Urinary bladder (tissue), 4 donors: ENCODE measurements around the gene CAPN12. TPM values are rescaled to one million over a fixed set of nuclear protein-coding genes. Genes with fewer than 3 reads are reported as not detected.

ENCODE experiments used
- DNase-seq: peaks from one replicate; pipeline ENCODE4 v3.0.0-alpha.2; 2015; ENCODE audit errors: extremely low spot score
- H3K27ac ChIP-seq: one replicate; pipeline ENCODE4 v1.5.1; 2013; ENCODE audit warnings: low read depth, mild to moderate bottlenecking, moderate library complexity
- H3K36me3 ChIP-seq: one replicate; pipeline ENCODE4 v1.6.1; 2013; ENCODE audit warnings: mild to moderate bottlenecking, moderate library complexity; ENCODE audit not compliant: insufficient read depth
- H3K4me1 ChIP-seq: one replicate; pipeline ENCODE4 v1.6.1; 2013; ENCODE audit warnings: mild to moderate bottlenecking, moderate library complexity; ENCODE audit not compliant: insufficient read depth
- H3K4me3 ChIP-seq: one replicate; pipeline ENCODE4 v1.5.1; 2013; ENCODE audit warnings: low read depth, low read length
- WGBS: extraction: QIAGEN DNeasy Blood & Tissue Kit; methylation state at CpG from one replicate; pipeline ENCODE4 v1.1.7; 2013; 5-methylcytosine and 5-hydroxymethylcytosine counted together
- polyA plus RNA-seq: library from polyadenylated mRNA; stranded (reverse); fragments of 200-250 nt; gene quantifications from one replicate; pipeline ENCODE4 v1.2.3, GENCODE V29; 2013
- total RNA-seq: library from RNA; depleted of rRNA; stranded (reverse); fragments of >200 nt; gene quantifications from one replicate; pipeline ENCODE4 v1.2.3, GENCODE V29; 2014
- donor health status: healthy with polysubstance abuse.
- donor health status: healthy.

CAPN12 gene
- total and polyA plus RNA-seq, 2 donors = 1.4 to 3.2 TPM

GRCh38 chr19:38693380-38694223 is 50.7 kb downstream of the CAPN12 start:
- DNase-seq = no peak
- no peak overlapping the region for H3K27ac ChIP-seq
- no peaks in the 10 kb centered on the region for H3K36me3 ChIP-seq
- no peak overlapping the region for H3K4me3 ChIP-seq
- 55% methylated on average over 19 of the region's 19 CpGs for WGBS
- H3K4me1 ChIP-seq = no peaks in the 10 kb centered on the region

GRCh38 chr19:38692458-38693379 is 51.6 kb downstream of the CAPN12 start:
- no peak overlapping the region for H3K4me3 ChIP-seq
- DNase-seq = no peak
- no peaks in the 10 kb centered on the region for H3K4me1 ChIP-seq
- no peaks in the 10 kb centered on the region for H3K36me3 ChIP-seq
- peak overlapping the region; percentile 62 for H3K27ac ChIP-seq
- 53% methylated on average over 25 of the region's 25 CpGs for WGBS

- Histone ChIP-seq H3K27ac (no peak overlapping the region), H3K36me3 (no peaks in the 10 kb centered on the region), H3K4me3 (no peak overlapping the region), H3K4me1 (no peaks in the 10 kb centered on the region)
- no peak for DNase-seq
- 40% methylated on average over 15 of the region's 15 CpGs for WGBS
These were observed 52.3 kb downstream of the CAPN12 start for GRCh38 chr19:38691938-38692457.

- Histone ChIP-seq H3K4me1 (no peaks in the 10 kb centered on the region), H3K4me3 (no peak overlapping the region), H3K36me3 (no peaks in the 10 kb centered on the region), H3K27ac (peak overlapping the region; percentile 7)
- WGBS = 72% methylated on average over 7 of the region's 7 CpGs
- no peak for DNase-seq
These were observed 53.4 kb downstream of the CAPN12 start for GRCh38 chr19:38690832-38691231.

GRCh38 chr19:38690146-38690545 is 54.1 kb downstream of the CAPN12 start:
- H3K4me3 ChIP-seq = no peak overlapping the region
- DNase-seq = no peak
- H3K4me1 ChIP-seq = peaks cover 2% of the 10 kb centered on the region
- H3K36me3 ChIP-seq = no peaks in the 10 kb centered on the region
- WGBS = 92% methylated on average over 14 of the region's 14 CpGs
- no peak overlapping the region for H3K27ac ChIP-seq

GRCh38 chr19:38687837-38688378 is 56.4 kb downstream of the CAPN12 start:
- Histone ChIP-seq H3K4me3 (no peak overlapping the region), H3K27ac (no peak overlapping the region), H3K4me1 (peaks cover 3% of the 10 kb centered on the region), H3K36me3 (no peaks in the 10 kb centered on the region)
- WGBS = 90% methylated on average over 7 of the region's 7 CpGs
- DNase-seq = no peak

GRCh38 chr19:38686530-38686888 is 57.8 kb downstream of the CAPN12 start:
- Histone ChIP-seq H3K27ac (peak overlapping the region; percentile 76), H3K36me3 (no peaks in the 10 kb centered on the region), H3K4me1 (peaks cover 3% of the 10 kb centered on the region), H3K4me3 (no peak overlapping the region)
- DNase-seq = no peak
- 79% methylated on average over 5 of the region's 5 CpGs for WGBS

GRCh38 chr19:38685666-38686529 is 58.4 kb downstream of the CAPN12 start:
- Histone ChIP-seq H3K4me1 (peaks cover 3% of the 10 kb centered on the region), H3K36me3 (no peaks in the 10 kb centered on the region), H3K4me3 (no peak overlapping the region), H3K27ac (peak overlapping the region; percentile 79)
- WGBS = 24% methylated on average over 10 of the region's 10 CpGs
- no peak for DNase-seq

- WGBS = 77% methylated on average over 15 of the region's 15 CpGs
- Histone ChIP-seq H3K36me3 (no peaks in the 10 kb centered on the region), H3K27ac (peak overlapping the region; percentile 80), H3K4me1 (peaks cover 3% of the 10 kb centered on the region), H3K4me3 (no peak overlapping the region)
- no peak for DNase-seq
These were observed 59.2 kb downstream of the CAPN12 start for GRCh38 chr19:38684862-38685665.

- Histone ChIP-seq H3K36me3 (no peaks in the 10 kb centered on the region), H3K4me1 (peaks cover 3% of the 10 kb centered on the region), H3K27ac (peak overlapping the region; percentile 80), H3K4me3 (no peak overlapping the region)
- 27% methylated on average over 7 of the region's 7 CpGs for WGBS
- DNase-seq = no peak
These were observed 60.0 kb downstream of the CAPN12 start for GRCh38 chr19:38684078-38684861.

GRCh38 chr19:38683393-38684077 is 60.7 kb downstream of the CAPN12 start:
- 40% methylated on average over 10 of the region's 10 CpGs for WGBS
- peak overlapping the region; percentile 80 for H3K27ac ChIP-seq
- peak; percentile 76 for DNase-seq
- peaks cover 3% of the 10 kb centered on the region for H3K4me1 ChIP-seq
- H3K4me3 ChIP-seq = no peak overlapping the region
- H3K36me3 ChIP-seq = no peaks in the 10 kb centered on the region
